RPMI7951 (cell line): ENCODE data around the gene MAML1. TPM values are rescaled to one million over a fixed set of nuclear protein-coding genes. Genes with fewer than 3 reads are reported as not detected.

Experiments used
- DNase-seq: peaks from one replicate; pipeline ENCODE4 v3.0.0-alpha.2; 2012; ENCODE audit warnings: low read depth
- total RNA-seq: library from RNA; depleted of rRNA; stranded (reverse); fragments of >200 nt; shearing (Covaris generic); gene quantifications from 2 replicates; pipeline ENCODE4 v1.2.3, GENCODE V29; 2014

The MAML1 gene
- total RNA-seq, 1 experiment from 2014 or later = 5.2 TPM

- DNase-seq = no peak
These were observed 61.0 kb downstream of the MAML1 start, which contains the start of gene LTC4S for GRCh38 chr5:179793468-179794139. LTC4S (plus strand) TSS chr5:179793986; CDS start chr5:179794081, 95 bp downstream.

GRCh38 chr5:179794171-179794570 is 61.5 kb downstream of the MAML1 start:
- DNase-seq = no peak

- no peak for DNase-seq
These were observed 62.0 kb downstream of the MAML1 start for GRCh38 chr5:179794575-179794974.

- DNase-seq = no peak
These were observed 62.6 kb downstream of the MAML1 start for GRCh38 chr5:179795049-179795862.

- DNase-seq = peak; percentile 77
These were observed 63.5 kb downstream of the MAML1 start for GRCh38 chr5:179795863-179796833.

- DNase-seq = no peak
These were observed 64.4 kb downstream of the MAML1 start for GRCh38 chr5:179796877-179797608.

GRCh38 chr5:179797741-179798140 is 65.1 kb downstream of the MAML1 start:
- no peak for DNase-seq

- DNase-seq = no peak
These were observed 65.6 kb downstream of the MAML1 start for GRCh38 chr5:179798144-179798770.

GRCh38 chr5:179798771-179799643 is 66.4 kb downstream of the MAML1 start:
- no peak for DNase-seq

GRCh38 chr5:179799644-179799973 is 67.0 kb downstream of the MAML1 start:
- DNase-seq = no peak

GRCh38 chr5:179800071-179800695 is 67.6 kb downstream of the MAML1 start:
- DNase-seq = no peak

GRCh38 chr5:179800696-179801201 is 68.1 kb downstream of the MAML1 start:
- no peak for DNase-seq

- no peak for DNase-seq
These were observed 68.9 kb downstream of the MAML1 start for GRCh38 chr5:179801304-179802206.

- no peak for DNase-seq
These were observed 69.7 kb downstream of the MAML1 start for GRCh38 chr5:179802207-179802883.

- no peak for DNase-seq
These were observed 70.4 kb downstream of the MAML1 start for GRCh38 chr5:179802950-179803562.

- no peak for DNase-seq
These were observed 71.3 kb downstream of the MAML1 start for GRCh38 chr5:179803651-179804554.
